Colonic mucosa (tissue), 4 donors: Measurements from ENCODE around the gene PPARA. TPM values are rescaled to one million over a fixed set of nuclear protein-coding genes. Genes with fewer than 3 reads are reported as not detected.
"Not testable (repeated sequence)": the region's sequence is repeated elsewhere in the genome, so short reads cannot be mapped to it uniquely, and the experiment has no call there.

ENCODE experiments used
- DNase-seq: peaks from one replicate; pipeline ENCODE4 v3.0.0-alpha.2; 2020
- H3K27ac ChIP-seq: fragments of 200-600 bp; one replicate; pipeline ENCODE4 v1.8.0; 2021
- H3K27me3 ChIP-seq: fragments of 200-600 bp; one replicate; pipeline ENCODE4 v1.8.0; 2021
- H3K36me3 ChIP-seq: fragments of 200-600 bp; one replicate; pipeline ENCODE4 v1.8.0; 2021
- H3K4me1 ChIP-seq: fragments of 200-600 bp; one replicate; pipeline ENCODE4 v1.8.0; 2021; ENCODE audit warnings: mild to moderate bottlenecking
- H3K4me3 ChIP-seq: fragments of 200-600 bp; one replicate; pipeline ENCODE4 v1.8.0; 2021
- H3K9ac ChIP-seq, 2 donors: one replicate each; pipeline ENCODE4 v1.7.0; 2013; ENCODE audit warnings: control low read depth in 2 of 2, low read depth in 2 of 2, low read length in 2 of 2
- H3K9me3 ChIP-seq: fragments of 200-600 bp; one replicate; pipeline ENCODE4 v1.8.0; 2021
- CTCF ChIP-seq: fragments of 200-600 bp; IDR thresholded peaks from one replicate; pipeline ENCODE4 v1.8.0; 2022; ENCODE audit warnings: antibody characterized with exemption, mild to moderate bottlenecking
- intact Hi-C: fragments of 100-400 bp; cut with DNase I; formaldehyde crosslinking; loops from one replicate; pipeline ENCODE4 v1.14.1; 2022
- total RNA-seq, 2 donors: library from RNA; stranded (reverse); fragmentation: NEBNext Ultra II Directional in 1 of 2; extraction: Animal tissue kit (Norgen Biotek cat#: 25700) in 1 of 2; gene quantifications; one replicate each; pipeline ENCODE4 v1.2.1, GENCODE V29; 2021
- donor health status: healthy.
- donor health status: DM: no; HTN: no; CAD: no.
- donor health status: DM: no; HTN: no; CAD: no.

Gene PPARA
- total RNA-seq, 2 donors from 2014 or later: 59.8 to 74.8 TPM

DNA sequence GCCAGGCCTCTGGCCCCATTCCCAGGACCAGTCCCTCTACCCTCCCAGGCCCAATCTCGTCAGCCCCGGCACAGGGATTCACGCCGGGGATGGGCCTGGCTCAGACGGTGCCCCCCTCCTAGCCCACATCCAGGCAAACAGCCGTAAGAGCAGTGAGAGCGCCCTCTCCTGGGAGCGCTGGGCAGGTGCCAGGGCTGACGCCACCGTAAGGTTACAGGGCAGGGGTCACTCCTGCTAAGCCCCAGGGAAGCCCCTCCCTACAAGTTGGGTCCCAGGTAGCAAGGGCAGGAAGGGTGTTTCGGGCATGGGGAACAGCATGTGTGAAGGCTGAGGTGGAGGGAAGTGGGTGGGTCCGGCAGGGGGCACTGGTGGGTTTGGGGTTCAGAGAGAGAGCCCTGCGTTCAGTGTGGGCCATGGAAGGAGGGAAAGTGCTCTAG lies 19.2 kb upstream of the PPARA start:
- intact Hi-C loops: no loop called here
- H3K27ac ChIP-seq: no peak overlapping the region
- H3K4me3 ChIP-seq: no peak overlapping the region
- no peak for DNase-seq
- H3K9me3 ChIP-seq: no peaks in the 10 kb centered on the region
- no peaks in the 10 kb centered on the region for H3K36me3 ChIP-seq
- no peak overlapping the region for H3K9ac ChIP-seq
- H3K27me3 ChIP-seq: no peaks in the 10 kb centered on the region
- H3K4me1 ChIP-seq: peaks cover 4% of the 10 kb centered on the region
- TF ChIP-seq CTCF: no peak

- intact Hi-C loops, H3K27me3 ChIP-seq, H3K9me3 ChIP-seq, H3K4me1 ChIP-seq, H3K9ac ChIP-seq, DNase-seq, H3K36me3 ChIP-seq, H3K27ac ChIP-seq, H3K4me3 ChIP-seq: not testable (repeated sequence)
Observed at GRCh38 chr22:46132193-46132829, 18.0 kb upstream of the PPARA start.

GRCh38 chr22:46132830-46133587 lies 17.3 kb upstream of the PPARA start:
- Histone ChIP-seq H3K9ac (no peak overlapping the region), H3K9me3 (no peaks in the 10 kb centered on the region)
- DNase-seq: no peak

GRCh38 chr22:46133588-46133855 lies 16.8 kb upstream of the PPARA start:
- intact Hi-C loops: no loop called here
- Histone ChIP-seq H3K9me3 (no peaks in the 10 kb centered on the region), H3K9ac (no peak overlapping the region), H3K4me3 (no peak overlapping the region), H3K36me3 (no peaks in the 10 kb centered on the region), H3K4me1 (no peaks in the 10 kb centered on the region), H3K27ac (no peak overlapping the region), H3K27me3 (no peaks in the 10 kb centered on the region)
- no peak for DNase-seq
- TF ChIP-seq CTCF: no peak

More at GRCh38 chr22:46132830-46133587, 17.3 kb upstream of the PPARA start:
- Histone ChIP-seq H3K4me1 (no peaks in the 10 kb centered on the region), H3K27ac (no peak overlapping the region), H3K4me3 (no peak overlapping the region), H3K27me3 (no peaks in the 10 kb centered on the region), H3K36me3 (no peaks in the 10 kb centered on the region)
- no peak for TF ChIP-seq CTCF
- intact Hi-C loops: no loop called here

DNA sequence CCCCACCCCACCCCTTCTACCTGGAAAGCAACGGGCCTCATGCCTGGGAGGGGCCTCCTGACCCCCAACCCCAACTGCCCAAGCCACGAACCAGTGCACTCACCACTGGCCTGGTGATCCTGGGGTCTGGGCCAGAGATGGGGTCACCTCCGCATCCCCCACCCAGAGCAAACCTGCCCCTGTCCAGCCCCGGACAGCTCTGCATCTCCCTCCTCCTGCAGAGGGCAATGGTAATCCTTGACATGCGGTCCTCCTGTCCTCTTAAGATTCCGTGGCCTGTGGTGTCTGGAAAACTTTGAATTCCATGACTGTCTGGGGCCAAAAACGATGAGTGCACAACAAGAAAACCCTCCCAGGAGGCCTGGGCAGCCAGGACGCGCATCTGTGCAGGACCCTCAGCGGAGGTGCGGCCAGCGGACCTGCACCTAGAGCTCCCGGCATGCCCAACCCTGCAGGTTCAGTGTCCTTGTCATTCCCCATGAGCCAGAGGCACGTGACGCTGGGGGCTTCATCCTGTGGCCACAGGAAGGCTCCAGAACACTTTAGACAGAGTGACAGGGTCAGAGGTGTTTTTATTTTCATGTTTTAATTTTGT lies 16.1 kb upstream of the PPARA start:
- no peak overlapping the region for H3K9ac ChIP-seq
- no peak for DNase-seq
- intact Hi-C loops: no loop called here
- H3K4me3 ChIP-seq: no peak overlapping the region
- no peaks in the 10 kb centered on the region for H3K9me3 ChIP-seq
- no peak for TF ChIP-seq CTCF
- H3K27me3 ChIP-seq: no peaks in the 10 kb centered on the region
- no peak overlapping the region for H3K27ac ChIP-seq
- H3K4me1 ChIP-seq: no peaks in the 10 kb centered on the region
- H3K36me3 ChIP-seq: no peaks in the 10 kb centered on the region
